IMR-90 (cell line): Measurements from ENCODE around the gene HEXIM1. TPM values are rescaled to one million over a fixed set of nuclear protein-coding genes. Genes with fewer than 3 reads are reported as not detected.

Source experiments
- ATAC-seq: fragments of 200-7000 bp; cut with Tn5 transposase; 2 replicates; pipeline ENCODE4 v1.9.1; 2020; ENCODE audit warnings: low read depth, mild to moderate bottlenecking, moderate library complexity
- BruUV-seq: library from RNA; stranded (reverse); fragments of 400-500 nt; replicated peaks from 2 replicates; lab custom pipeline; 2021; lab: Mats Ljungman, UMichigan
- CTCF ChIA-PET: fragments of 300-600 bp; formaldehyde crosslinking; extraction: SDS; loops from one replicate; lab custom pipeline; 2021; ENCODE audit warnings: antibody characterized with exemption; lab: Yijun Ruan, JAX
- POLR2A ChIA-PET: fragments of 300-600 bp; sonication (Branson Sonifier 250); formaldehyde crosslinking; loops from one replicate; lab custom pipeline; 2022; ENCODE audit warnings: antibody characterized with exemption; ENCODE audit not compliant: unreplicated experiment; lab: Charles Lee
- DNase-seq: peaks from one replicate; pipeline ENCODE4 v3.0.0; 2013
- H2AFZ ChIP-seq: replicated peaks from 2 replicates; pipeline ENCODE3; 2013; ENCODE audit warnings: low read length, mild to moderate bottlenecking; ENCODE audit not compliant: poor library complexity
- H2AK5ac ChIP-seq: 2 replicates; pipeline ENCODE4 v1.6.1; 2013; ENCODE audit warnings: low read depth, low read length, inconsistent platforms
- H2AK9ac ChIP-seq: replicated peaks from 2 replicates; pipeline ENCODE3; 2013; ENCODE audit warnings: mild to moderate bottlenecking, low read depth, low read length, moderate library complexity; ENCODE audit not compliant: poor library complexity
- H2BK120ac ChIP-seq: 2 replicates; pipeline ENCODE4 v1.6.1; 2013; ENCODE audit warnings: low read depth, low read length, inconsistent platforms
- H2BK15ac ChIP-seq: 3 replicates; pipeline ENCODE4 v1.6.1; 2013; ENCODE audit warnings: low read depth, low read length, inconsistent platforms
- H2BK20ac ChIP-seq: 2 replicates; pipeline ENCODE4 v1.6.1; 2013; ENCODE audit warnings: low read depth, mild to moderate bottlenecking, inconsistent platforms, low read length, moderate library complexity
- H2BK5ac ChIP-seq: 2 replicates; pipeline ENCODE4 v1.6.1; 2013; ENCODE audit warnings: mild to moderate bottlenecking, low read depth, low read length, inconsistent platforms; ENCODE audit not compliant: poor library complexity, severe bottlenecking
- H3K14ac ChIP-seq: replicated peaks from 2 replicates; pipeline ENCODE4 v1.6.1; 2013; ENCODE audit warnings: low read depth, low read length, inconsistent platforms
- H3K18ac ChIP-seq: 2 replicates; pipeline ENCODE4 v1.6.1; 2013; ENCODE audit warnings: low read depth, low read length, control low read depth
- H3K23ac ChIP-seq: 2 replicates; pipeline ENCODE4 v1.6.1; 2013; ENCODE audit warnings: low read depth, low read length, inconsistent platforms
- H3K27ac ChIP-seq: 2 replicates; pipeline ENCODE4 v1.5.1; 2013; ENCODE audit warnings: mild to moderate bottlenecking, control low read depth, low read length; ENCODE audit not compliant: insufficient read depth
- H3K27me3 ChIP-seq: 2 replicates; pipeline ENCODE4 v1.6.1; 2013; ENCODE audit warnings: low read length; ENCODE audit not compliant: control insufficient read depth, insufficient read depth
- H3K36me3 ChIP-seq: 2 replicates; pipeline ENCODE4 v1.6.1; 2013; ENCODE audit warnings: low read length, mixed read lengths; ENCODE audit not compliant: control insufficient read depth, insufficient read depth
- H3K4ac ChIP-seq: 2 replicates; pipeline ENCODE4 v1.6.1; 2013; ENCODE audit warnings: low read depth, low read length, inconsistent platforms
- H3K4me1 ChIP-seq: 2 replicates; pipeline ENCODE4 v1.6.1; 2013; ENCODE audit warnings: low read length, mixed read lengths; ENCODE audit not compliant: control insufficient read depth, insufficient read depth
- H3K4me2 ChIP-seq: 2 replicates; pipeline ENCODE4 v1.6.1; 2013; ENCODE audit warnings: low read depth, mild to moderate bottlenecking, control low read depth, low read length, moderate library complexity
- H3K4me3 ChIP-seq: 2 replicates; pipeline ENCODE4 v1.5.1; 2013; ENCODE audit warnings: low read depth, mild to moderate bottlenecking, control low read depth, low read length, moderate library complexity; ENCODE audit not compliant: insufficient read depth
- H3K56ac ChIP-seq: 2 replicates; pipeline ENCODE4 v1.6.1; 2013; ENCODE audit warnings: low read length, inconsistent platforms; ENCODE audit not compliant: insufficient read depth; ENCODE audit errors: extremely low read depth
- H3K79me1 ChIP-seq, 2 experiments: 2 replicates each; pipeline ENCODE4 v1.6.1; 2013; ENCODE audit warnings: low read length in 2 of 2, inconsistent platforms in 1 of 2, low read depth in 1 of 2
- H3K9ac ChIP-seq: 2 replicates; pipeline ENCODE4 v1.6.1; 2013; ENCODE audit warnings: low read depth, low read length, control low read depth
- H3K9me1 ChIP-seq: 2 replicates; pipeline ENCODE4 v1.6.1; 2013; ENCODE audit warnings: low read length, inconsistent platforms; ENCODE audit not compliant: insufficient read depth
- H3K9me3 ChIP-seq: 2 replicates; pipeline ENCODE4 v1.6.1; 2013; ENCODE audit warnings: low read length; ENCODE audit not compliant: control insufficient read depth, insufficient read depth
- H4K20me1 ChIP-seq: 2 replicates; pipeline ENCODE4 v1.6.1; 2013; ENCODE audit warnings: low read length, inconsistent platforms; ENCODE audit not compliant: insufficient read depth
- H4K5ac ChIP-seq: 2 replicates; pipeline ENCODE4 v1.6.1; 2013; ENCODE audit warnings: mild to moderate bottlenecking, low read depth, low read length, control low read depth
- H4K8ac ChIP-seq, 2 experiments: 2 replicates each; pipeline ENCODE4 v1.6.1; 2013; ENCODE audit warnings: low read depth in 2 of 2, low read length in 2 of 2, control low read depth in 1 of 2, inconsistent platforms in 1 of 2
- H4K91ac ChIP-seq: 2 replicates; pipeline ENCODE4 v1.6.1; 2013; ENCODE audit warnings: low read depth, low read length, inconsistent platforms; ENCODE audit not compliant: insufficient read depth
- BHLHE40 ChIP-seq: fragments of 150-350 bp; IDR thresholded peaks from 2 replicates; pipeline ENCODE4 v1.6.1; 2016; ENCODE audit warnings: mild to moderate bottlenecking, low read depth, low read length
- FOS ChIP-seq: fragments of 150-350 bp; IDR thresholded peaks from 2 replicates; pipeline ENCODE4 v1.6.1; 2016; ENCODE audit warnings: low read depth, low read length
- NFE2L2 ChIP-seq: fragments of 150-350 bp; IDR thresholded peaks from 2 replicates; pipeline ENCODE4 v1.6.1; 2016; ENCODE audit warnings: low read depth, mild to moderate bottlenecking, low read length
- USF2 ChIP-seq: fragments of 150-350 bp; IDR thresholded peaks from 2 replicates; pipeline ENCODE4 v1.6.1; 2017; ENCODE audit warnings: mild to moderate bottlenecking, antibody characterized with exemption, low read length, low read depth
- WGBS, 2 experiments: methylation state at CpG; one replicate each; pipeline versions ENCODE4 v1.1.5 to v1.1.7; 2013; ENCODE audit warnings: missing lambda C conversion rate in 2 of 2; ENCODE audit not compliant: insufficient read length in 1 of 2; ENCODE audit errors: extremely low coverage in 2 of 2; 5-methylcytosine and 5-hydroxymethylcytosine counted together
- dilution Hi-C: fragments of 300-500 bp; cut with HindIII; formaldehyde crosslinking; loops from one replicate; pipeline ENCODE4 v1.14.3; 2018; ENCODE audit warnings: low sequenced_read_pairs; ENCODE audit not compliant: unreplicated experiment
- in situ Hi-C: fragments of 300-500 bp; cut with MboI; formaldehyde crosslinking; loops from 3 replicates; pipeline ENCODE4 v1.14.3; 2019; ENCODE audit warnings: low sequenced_read_pairs, inconsistent platforms, mixed read lengths
- intact Hi-C: fragments of 100-400 bp; cut with micrococcal nuclease; formaldehyde crosslinking; loops from 2 replicates; pipeline ENCODE4 v1.10.0; 2022
- polyA plus RNA-seq, 3 experiments: library from polyadenylated mRNA; depleted of rRNA; stranded (reverse); fragments of >200 nt; gene quantifications; 2 replicates each; pipeline ENCODE4 v1.2.3, GENCODE V29; 2012; ENCODE audit warnings: low replicate concordance in 1 of 3
- total RNA-seq: library from RNA; depleted of rRNA; stranded (reverse); fragments of >200 nt; gene quantifications from 2 replicates; pipeline ENCODE4 v1.2.3, GENCODE V29; 2012

HEXIM1 gene
- total and polyA plus RNA-seq, 2 of the 4 experiments (the other 2 are of a cell fraction): 5.9 to 14.5 TPM

GRCh38 chr17:45101883-45102811 lies 46.1 kb upstream of the HEXIM1 start:
- no peak overlapping the region for H2BK120ac ChIP-seq
- H3K18ac ChIP-seq: no peak overlapping the region
- H3K14ac ChIP-seq: no peak overlapping the region
- no peak overlapping the region for H2BK5ac ChIP-seq
- dilution Hi-C loops (no loop called here), intact Hi-C loops (no loop called here), in situ Hi-C loops (no loop called here)
- H3K56ac ChIP-seq: no peak overlapping the region
- no peak overlapping the region for H3K27ac ChIP-seq
- H2BK15ac ChIP-seq: no peak overlapping the region
- peaks cover 4% of the 10 kb centered on the region for H4K20me1 ChIP-seq
- H3K4ac ChIP-seq: no peak overlapping the region
- 96% methylated on average over 7 of the region's 12 CpGs; no CpG with 5 or more reads in 1 of the 2 experiments for WGBS, 2 experiments
- no peak overlapping the region for H3K23ac ChIP-seq
- no peak overlapping the region for H2BK20ac ChIP-seq
- H3K9me1 ChIP-seq: no peaks in the 10 kb centered on the region
- no peak overlapping the region for H2AFZ ChIP-seq
- peaks cover 13 to 62% of the 10 kb centered on the region in 2 experiments; a peak in 3 of 4 replicates for H3K79me1 ChIP-seq
- no peak overlapping the region for H4K91ac ChIP-seq
- DNase-seq: no peak
- ChIA-PET POLR2A (no interaction called here), CTCF (no interaction called here)
- H2AK5ac ChIP-seq: no peak overlapping the region
- H3K4me2 ChIP-seq: no peak overlapping the region
- H3K4me1 ChIP-seq: peaks cover 7% of the 10 kb centered on the region; the same call in 1 of the 2 replicates
- H3K4me3 ChIP-seq: no peak overlapping the region
- peak; percentile 38 for ATAC-seq
- TF ChIP-seq NFE2L2 (no peak), FOS (no peak), USF2 (no peak), BHLHE40 (no peak)
- peaks cover 85% of the 10 kb centered on the region for H3K36me3 ChIP-seq
- no peak overlapping the region for H4K5ac ChIP-seq
- no peak overlapping the region for H4K8ac ChIP-seq
- H2AK9ac ChIP-seq: peak overlapping the region; percentile 51
- BruUV-seq: no TSS peak
- H3K9ac ChIP-seq: no peak overlapping the region
- no peaks in the 10 kb centered on the region for H3K27me3 ChIP-seq
- no peaks in the 10 kb centered on the region for H3K9me3 ChIP-seq
